HG03108 (cell line): Measurements from ENCODE around the gene TMCO6.

Experiments used
- ATAC-seq: cut with Tn5 transposase; IDR thresholded peaks from one replicate; pipeline ENCODE4 v1.9.1; 2021; ENCODE audit warnings: moderate library complexity; ENCODE audit not compliant: unreplicated experiment

TMCO6 gene

GRCh38 chr5:140672455-140673186 lies 33.4 kb downstream of the TMCO6 start:
- no peak for ATAC-seq

GRCh38 chr5:140673187-140673976 lies 34.1 kb downstream of the TMCO6 start, which contains the start of gene DND1:
Gene DND1 (minus strand): TSS chr5:140673576. CDS start chr5:140673542, 34 bp downstream.
- ATAC-seq: no peak

- no peak for ATAC-seq
Observed at GRCh38 chr5:140674211-140674610, 35.0 kb downstream of the TMCO6 start.

- no peak for ATAC-seq
Observed at GRCh38 chr5:140674629-140675028, 35.4 kb downstream of the TMCO6 start.

GRCh38 chr5:140677947-140678346 lies 38.7 kb downstream of the TMCO6 start:
- no peak for ATAC-seq

GRCh38 chr5:140678993-140679392 lies 39.7 kb downstream of the TMCO6 start:
- ATAC-seq: no peak

- no peak for ATAC-seq
Observed at GRCh38 chr5:140690376-140690932, 51.2 kb downstream of the TMCO6 start.

GRCh38 chr5:140690941-140691924 lies 52.0 kb downstream of the TMCO6 start, which contains the start of the genes HARS1 and HARS2:
Gene HARS1 (minus strand): TSS chr5:140691370. CDS start chr5:140691304, 66 bp downstream.
Gene HARS2 (plus strand): TSS chr5:140691455. CDS start chr5:140691649, 194 bp downstream.
- ATAC-seq: peak; percentile 97

- no peak for ATAC-seq
Observed at GRCh38 chr5:140694276-140694675, 55.0 kb downstream of the TMCO6 start.
